Keratinocyte (primary cell): ENCODE data around the gene SDK1.

Experiments used
- EZH2 ChIP-seq: IDR thresholded peaks from one replicate; pipeline ENCODE4 v1.6.1; 2012; ENCODE audit warnings: inconsistent platforms, mild to moderate bottlenecking, low read length, moderate library complexity
- TF ChIP-seq, protein P1 (sequence below), 3 experiments: IDR thresholded peaks in 1 of 3; conservative IDR thresholded peaks in 1 of 3; optimal IDR thresholded peaks in 1 of 3; 2 replicates in 2 of 3; 3 replicates in 1 of 3; pipeline versions ENCODE3 to v1.5.1; 2011; ENCODE audit warnings: low read length in 3 of 3, mild to moderate bottlenecking in 3 of 3, moderate library complexity in 2 of 3, control low read depth in 1 of 3, inconsistent platforms in 1 of 3; ENCODE audit not compliant: insufficient read depth in 2 of 3; ENCODE audit errors: extremely low read depth in 1 of 3

DNA sequence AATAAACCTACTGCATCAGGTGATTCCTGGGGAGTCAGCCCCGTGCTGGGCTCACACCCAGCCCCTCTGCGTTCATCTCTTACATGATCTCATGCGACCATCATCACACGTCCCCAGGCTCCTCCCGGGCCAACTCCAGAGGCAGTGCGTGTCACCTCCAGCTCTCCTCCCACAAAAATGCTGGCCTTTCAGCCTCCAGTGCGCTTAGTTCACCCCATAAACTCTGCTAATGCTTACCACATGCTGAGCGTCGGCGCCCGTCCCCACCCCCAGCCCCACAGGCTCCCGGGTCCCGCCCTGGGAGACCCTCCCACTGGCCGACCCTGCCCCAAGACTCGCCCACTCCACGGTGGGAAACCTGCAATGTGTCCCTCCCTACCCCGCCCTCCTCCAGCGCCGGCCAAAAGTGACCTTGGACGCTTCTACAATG, 816 bp upstream of the SDK1 start:
- TF ChIP-seq, protein P1, sequence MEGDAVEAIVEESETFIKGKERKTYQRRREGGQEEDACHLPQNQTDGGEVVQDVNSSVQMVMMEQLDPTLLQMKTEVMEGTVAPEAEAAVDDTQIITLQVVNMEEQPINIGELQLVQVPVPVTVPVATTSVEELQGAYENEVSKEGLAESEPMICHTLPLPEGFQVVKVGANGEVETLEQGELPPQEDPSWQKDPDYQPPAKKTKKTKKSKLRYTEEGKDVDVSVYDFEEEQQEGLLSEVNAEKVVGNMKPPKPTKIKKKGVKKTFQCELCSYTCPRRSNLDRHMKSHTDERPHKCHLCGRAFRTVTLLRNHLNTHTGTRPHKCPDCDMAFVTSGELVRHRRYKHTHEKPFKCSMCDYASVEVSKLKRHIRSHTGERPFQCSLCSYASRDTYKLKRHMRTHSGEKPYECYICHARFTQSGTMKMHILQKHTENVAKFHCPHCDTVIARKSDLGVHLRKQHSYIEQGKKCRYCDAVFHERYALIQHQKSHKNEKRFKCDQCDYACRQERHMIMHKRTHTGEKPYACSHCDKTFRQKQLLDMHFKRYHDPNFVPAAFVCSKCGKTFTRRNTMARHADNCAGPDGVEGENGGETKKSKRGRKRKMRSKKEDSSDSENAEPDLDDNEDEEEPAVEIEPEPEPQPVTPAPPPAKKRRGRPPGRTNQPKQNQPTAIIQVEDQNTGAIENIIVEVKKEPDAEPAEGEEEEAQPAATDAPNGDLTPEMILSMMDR (optimal IDR thresholded peaks at IDR 0.05 in 1 of 3, IDR thresholded peaks at IDR 0.05 in 1 of 3, conservative IDR thresholded peaks at IDR 0.05 in 1 of 3; ENCODE audit: extremely low read depth in 1 of 3, insufficient read depth in 2 of 3, low read length in 3 of 3) = no peak
- no peak for TF ChIP-seq EZH2
